ENCODE measurements around the gene VENTX.

DNA sequence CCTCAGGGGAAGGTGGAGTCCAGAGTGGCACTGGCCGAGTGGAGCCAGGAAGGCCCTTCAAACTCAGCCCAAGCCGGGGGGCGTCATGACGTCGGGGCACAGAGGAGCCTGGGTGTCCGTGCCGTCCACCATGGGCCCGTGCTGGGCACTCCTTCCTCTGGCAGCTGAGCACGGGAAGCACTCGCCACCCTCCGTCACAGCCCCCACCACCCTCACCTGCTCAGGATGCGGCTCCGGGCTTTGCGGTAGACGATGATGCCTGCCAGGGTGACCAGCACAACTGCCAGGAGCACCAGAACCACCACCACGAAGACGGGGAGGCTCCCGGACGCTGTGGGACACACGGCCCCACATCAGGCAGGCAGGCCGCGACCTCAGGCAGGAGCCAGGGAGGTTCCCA lies 30.9 kb downstream of the VENTX start:
- TF ChIP-seq, protein P1, sequence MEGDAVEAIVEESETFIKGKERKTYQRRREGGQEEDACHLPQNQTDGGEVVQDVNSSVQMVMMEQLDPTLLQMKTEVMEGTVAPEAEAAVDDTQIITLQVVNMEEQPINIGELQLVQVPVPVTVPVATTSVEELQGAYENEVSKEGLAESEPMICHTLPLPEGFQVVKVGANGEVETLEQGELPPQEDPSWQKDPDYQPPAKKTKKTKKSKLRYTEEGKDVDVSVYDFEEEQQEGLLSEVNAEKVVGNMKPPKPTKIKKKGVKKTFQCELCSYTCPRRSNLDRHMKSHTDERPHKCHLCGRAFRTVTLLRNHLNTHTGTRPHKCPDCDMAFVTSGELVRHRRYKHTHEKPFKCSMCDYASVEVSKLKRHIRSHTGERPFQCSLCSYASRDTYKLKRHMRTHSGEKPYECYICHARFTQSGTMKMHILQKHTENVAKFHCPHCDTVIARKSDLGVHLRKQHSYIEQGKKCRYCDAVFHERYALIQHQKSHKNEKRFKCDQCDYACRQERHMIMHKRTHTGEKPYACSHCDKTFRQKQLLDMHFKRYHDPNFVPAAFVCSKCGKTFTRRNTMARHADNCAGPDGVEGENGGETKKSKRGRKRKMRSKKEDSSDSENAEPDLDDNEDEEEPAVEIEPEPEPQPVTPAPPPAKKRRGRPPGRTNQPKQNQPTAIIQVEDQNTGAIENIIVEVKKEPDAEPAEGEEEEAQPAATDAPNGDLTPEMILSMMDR (IDR thresholded peaks at IDR 0.05), result no peak
- TF ChIP-seq POLR2AphosphoS5 (IDR thresholded peaks at IDR 0.05) (no peak), POLR2A (IDR thresholded peaks at IDR 0.05) (no peak)

All from suprapubic skin (tissue), 4 donors.